Glomerular endothelial cell (primary cell): ENCODE results near the gene ANKRD30A. TPM values are rescaled to one million over a fixed set of nuclear protein-coding genes. Genes with fewer than 3 reads are reported as not detected.
"Not testable (repeated sequence)": the region's sequence is repeated elsewhere in the genome, so short reads cannot be mapped to it uniquely, and the experiment has no call there.

Experiments used
- DNase-seq: peaks from one replicate; pipeline ENCODE4 v3.0.0-alpha.2; 2011; ENCODE audit warnings: low read depth, low spot score; ENCODE audit errors: extremely low read depth
- total RNA-seq: library from RNA; depleted of rRNA; stranded (reverse); fragments of >200 nt; gene quantifications from 2 replicates; pipeline ENCODE4 v1.2.3, GENCODE V29; 2015

Gene ANKRD30A
- total RNA-seq, result not detected in 2 replicates

GRCh38 chr10:37125191-37125732, at the start of gene ANKRD30A:
Gene ANKRD30A, plus strand, starts transcription at chr10:37125598. Its CDS starts 190 bp downstream, at chr10:37125788.
- no peak for DNase-seq

DNA sequence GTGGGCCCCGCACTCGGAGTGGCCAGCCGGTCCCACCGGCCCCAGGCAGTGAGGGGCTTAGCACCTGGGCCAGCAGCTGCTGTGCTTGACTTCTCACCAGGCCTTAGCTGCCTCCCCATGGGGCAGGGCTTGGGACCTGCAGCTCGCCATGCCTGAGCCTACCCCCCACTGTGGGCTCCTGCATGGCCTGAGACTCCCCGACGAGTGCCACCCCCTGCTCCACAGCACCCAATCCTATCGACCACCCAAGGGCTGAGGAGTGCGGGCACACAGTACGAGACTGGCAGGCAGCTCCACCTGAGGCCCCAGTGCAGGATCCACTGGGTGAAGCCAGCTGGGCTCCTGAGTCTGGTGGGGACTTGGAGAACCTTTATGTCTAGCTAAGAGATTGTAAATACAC, 49.3 kb upstream of the ANKRD30A start:
- DNase-seq, result not testable (repeated sequence)

- DNase-seq, result no peak
Measured at GRCh38 chr10:37095792-37096573, 29.4 kb upstream of the ANKRD30A start.

- DNase-seq, result no peak
Measured at GRCh38 chr10:37101261-37101660, 24.1 kb upstream of the ANKRD30A start.

GRCh38 chr10:37109000-37109399, 16.4 kb upstream of the ANKRD30A start:
- DNase-seq, result no peak

GRCh38 chr10:37124532-37124931, 866 bp upstream of the ANKRD30A start:
- DNase-seq, result no peak

GRCh38 chr10:37125921-37126320, 523 bp downstream of the ANKRD30A start:
- no peak for DNase-seq

DNA sequence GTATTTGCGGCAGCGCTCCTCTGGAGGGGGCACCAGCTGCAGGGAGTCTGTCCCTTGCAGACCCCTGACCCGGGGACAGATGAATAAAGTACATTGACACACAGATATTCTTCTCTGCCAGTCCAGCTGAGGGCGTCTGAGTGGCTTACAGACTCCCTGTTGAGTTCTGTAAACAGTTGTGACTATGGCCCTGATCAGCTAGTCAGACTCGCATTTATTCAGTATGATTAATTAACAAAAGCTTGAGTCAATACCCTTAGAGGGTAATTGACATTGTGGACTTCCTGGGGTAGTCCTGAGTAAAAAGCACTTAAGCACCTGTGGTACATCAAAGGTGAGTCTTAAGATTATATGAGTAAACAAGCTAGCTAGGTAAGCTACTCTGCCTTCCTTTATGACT, 21.0 kb downstream of the ANKRD30A start:
- no peak for DNase-seq

GRCh38 chr10:37162430-37162829, 37.0 kb downstream of the ANKRD30A start:
- not testable (repeated sequence) for DNase-seq

DNA sequence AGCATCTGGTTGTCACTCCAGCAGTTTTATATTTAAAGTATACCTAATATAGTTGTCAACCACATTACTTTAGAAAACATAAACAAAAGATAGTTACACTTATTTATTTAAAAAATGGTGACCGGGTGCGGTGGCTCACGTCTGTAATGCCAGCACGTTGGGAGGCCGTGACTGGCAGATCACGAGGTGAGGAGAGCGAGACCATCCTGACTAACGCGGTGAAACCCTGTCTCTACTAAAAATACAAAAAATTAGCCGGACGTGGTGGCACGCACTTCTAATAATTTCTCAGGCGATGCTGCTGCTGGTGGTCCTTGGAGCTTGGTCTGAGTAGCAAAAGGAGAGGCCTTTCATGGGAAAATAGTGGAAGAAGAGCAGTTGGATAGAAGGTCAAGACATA, 46.5 kb downstream of the ANKRD30A start:
- not testable (repeated sequence) for DNase-seq

- not testable (repeated sequence) for DNase-seq
Measured at GRCh38 chr10:37178296-37178695, 52.9 kb downstream of the ANKRD30A start.

DNA sequence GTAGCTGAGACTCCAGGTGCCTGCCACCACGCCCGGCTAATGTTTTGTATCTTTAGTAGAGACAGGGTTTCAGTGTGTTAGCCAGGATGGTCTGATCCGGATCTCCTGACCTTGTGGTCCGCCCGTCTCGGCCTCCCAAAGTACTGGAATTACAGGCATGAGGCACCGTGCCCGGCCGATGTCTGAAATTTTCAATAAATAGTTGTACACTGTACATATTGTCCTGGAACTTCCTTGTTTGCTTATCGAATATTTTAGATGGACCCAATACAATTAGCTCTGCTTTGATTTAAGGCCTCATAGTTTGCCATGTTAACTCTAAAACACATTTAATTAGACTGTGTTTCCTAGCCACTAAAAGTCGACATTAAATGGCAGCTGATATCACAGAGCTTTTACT, 57.3 kb downstream of the ANKRD30A start:
- DNase-seq, result not testable (repeated sequence)

DNA sequence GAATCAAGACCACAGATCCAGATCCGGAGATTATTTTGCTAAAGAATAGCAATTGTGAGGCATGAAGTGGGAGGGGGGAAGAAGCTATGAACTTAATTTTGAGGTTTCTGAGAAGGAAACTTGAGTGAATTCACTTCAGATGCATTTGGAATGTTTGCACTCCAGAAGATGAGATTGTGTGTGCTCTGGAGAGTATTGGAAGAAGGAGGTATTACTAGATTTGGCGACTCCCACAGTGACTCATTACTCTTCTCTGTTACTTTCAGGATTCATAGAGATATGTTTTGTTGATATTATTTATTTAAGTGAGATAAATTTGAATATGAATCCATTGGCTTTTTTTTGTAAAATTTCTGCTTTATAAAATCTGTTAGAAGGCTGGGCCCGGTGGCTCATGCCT, 80.7 kb downstream of the ANKRD30A start:
- DNase-seq, result no peak

GRCh38 chr10:37220866-37221265, 95.5 kb downstream of the ANKRD30A start:
- no peak for DNase-seq

GRCh38 chr10:37222046-37222445, 96.6 kb downstream of the ANKRD30A start:
- DNase-seq, result no peak

GRCh38 chr10:37225163-37225562, 99.8 kb downstream of the ANKRD30A start:
- no peak for DNase-seq

DNA sequence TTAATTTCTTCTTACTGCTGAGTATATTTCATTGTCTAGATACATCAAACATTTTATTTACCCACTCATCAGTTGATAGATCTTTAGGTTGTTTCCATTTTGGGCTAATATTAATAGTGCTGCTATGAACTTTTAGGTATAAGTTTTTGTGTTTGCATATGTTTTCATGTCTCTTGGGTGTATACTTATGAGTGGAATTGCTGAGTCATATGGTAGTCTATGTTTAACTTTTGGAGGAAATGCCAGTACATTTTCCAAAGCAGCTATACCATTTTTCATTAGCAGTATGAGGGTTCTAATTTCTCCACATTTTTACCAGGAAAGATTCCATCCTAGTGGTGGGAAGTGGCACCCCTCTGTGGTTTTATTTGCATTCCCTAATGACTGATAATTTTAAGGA, 101.1 kb downstream of the ANKRD30A start:
- DNase-seq, result no peak

DNA sequence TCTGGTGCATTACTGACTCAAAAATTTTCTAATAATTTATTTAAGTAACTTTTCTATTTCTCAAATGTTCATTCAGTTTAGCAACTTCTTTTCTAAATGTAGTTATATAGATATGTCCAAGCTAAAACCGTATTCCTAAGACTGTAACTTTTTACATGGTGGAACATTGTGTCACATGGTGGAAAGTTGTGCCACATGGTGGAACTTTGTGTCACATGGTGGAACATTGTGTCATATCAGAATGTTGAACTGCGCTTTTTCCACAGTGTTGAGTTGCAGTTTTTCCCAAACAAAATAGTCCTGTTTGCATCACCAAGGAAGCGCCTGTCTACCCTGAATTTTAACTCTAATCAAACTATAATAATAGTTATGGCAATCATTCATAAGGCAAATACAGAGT, 109.3 kb downstream of the ANKRD30A start:
- DNase-seq, result no peak

GRCh38 chr10:37236093-37236492, 110.7 kb downstream of the ANKRD30A start:
- no peak for DNase-seq

DNA sequence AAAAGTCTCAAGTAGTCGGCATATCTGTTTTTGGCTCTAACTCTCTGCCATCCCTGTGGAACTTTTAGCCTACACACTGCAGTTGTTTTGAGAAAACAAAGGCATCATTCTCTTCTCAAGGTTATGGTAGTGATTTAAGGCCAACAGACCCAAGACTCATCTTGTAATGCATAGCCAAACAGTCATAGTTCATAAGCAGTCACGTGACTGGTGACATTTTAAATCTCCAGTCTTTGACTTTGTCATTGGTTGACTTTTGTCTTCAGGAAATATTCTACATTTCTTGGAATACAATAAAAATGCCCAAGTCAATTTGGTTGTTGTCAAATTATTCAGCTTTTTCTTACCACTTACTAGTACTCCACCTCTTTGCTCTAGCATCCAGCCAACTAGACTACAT, 114.8 kb downstream of the ANKRD30A start:
- no peak for DNase-seq

DNA sequence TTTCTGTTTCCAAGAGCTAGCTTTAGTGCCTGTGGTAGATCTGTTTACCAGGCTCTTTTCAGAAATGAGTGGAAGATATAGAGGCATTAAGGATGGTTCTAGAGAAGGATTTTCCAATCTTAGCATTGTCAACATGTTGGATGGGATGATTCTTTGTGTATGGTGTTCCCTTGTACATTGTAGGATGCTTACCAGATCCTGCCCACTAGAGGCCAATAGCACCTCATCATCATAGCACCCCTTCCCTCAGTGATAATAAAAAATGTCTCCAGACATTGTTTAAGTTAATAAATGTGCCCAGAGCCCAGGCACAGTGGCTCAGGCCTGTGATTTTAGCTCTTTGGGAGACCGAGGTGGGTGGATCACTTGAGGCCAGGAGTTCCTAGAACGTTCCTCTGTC, 121.2 kb downstream of the ANKRD30A start:
- DNase-seq, result no peak

- not testable (repeated sequence) for DNase-seq
Measured at GRCh38 chr10:37255837-37256236, 130.4 kb downstream of the ANKRD30A start.
